Esophagus (tissue), 2 donors: Measurements from ENCODE around the gene FBXO38. TPM values are rescaled to one million over a fixed set of nuclear protein-coding genes. Genes with fewer than 3 reads are reported as not detected.
A peak's percentile ranks its signal among the peaks of the same experiment; 100 is the strongest.

Experiments
- H3K27ac ChIP-seq, 2 donors: one replicate each; pipeline ENCODE4 v1.5.1; 2013; ENCODE audit warnings: low read depth in 2 of 2, mild to moderate bottlenecking in 2 of 2, inconsistent platforms in 1 of 2, low read length in 1 of 2, moderate library complexity in 1 of 2
- H3K27me3 ChIP-seq, 2 donors: one replicate each; pipeline ENCODE4 v1.6.1; 2013; ENCODE audit warnings: low read length in 2 of 2, control low read depth in 1 of 2, mild to moderate bottlenecking in 1 of 2; ENCODE audit not compliant: insufficient read depth in 2 of 2, control insufficient read depth in 1 of 2
- H3K36me3 ChIP-seq, 2 donors: one replicate each; pipeline ENCODE4 v1.6.1; 2013; ENCODE audit warnings: low read length in 1 of 2; ENCODE audit not compliant: control insufficient read depth in 2 of 2, insufficient read depth in 2 of 2
- H3K4me1 ChIP-seq, 2 donors: one replicate each; pipeline ENCODE4 v1.6.1; 2013; ENCODE audit warnings: low read length in 1 of 2; ENCODE audit not compliant: control insufficient read depth in 2 of 2, insufficient read depth in 2 of 2
- H3K4me3 ChIP-seq, 2 donors: one replicate each; pipeline ENCODE4 v1.5.1; 2013; ENCODE audit warnings: low read length in 2 of 2, mild to moderate bottlenecking in 2 of 2, low read depth in 1 of 2, moderate library complexity in 1 of 2
- H3K9me3 ChIP-seq, 2 donors: one replicate each; pipeline ENCODE4 v1.6.1; 2013; ENCODE audit warnings: mild to moderate bottlenecking in 2 of 2, low read depth in 1 of 2, low read length in 1 of 2, moderate library complexity in 1 of 2; ENCODE audit not compliant: control insufficient read depth in 2 of 2, insufficient read depth in 1 of 2
- WGBS, 2 donors: extraction: QIAGEN DNeasy Blood & Tissue Kit; methylation state at CpG; one replicate each; pipeline ENCODE4 v1.1.7; 2013; 5-methylcytosine and 5-hydroxymethylcytosine counted together
- polyA plus RNA-seq, 2 donors: library from polyadenylated mRNA; stranded (reverse); fragments of 200-250 nt; gene quantifications; one replicate each; pipeline ENCODE4 v1.2.3, GENCODE V29; 2013
- donor health status: healthy with polysubstance abuse.
- donor health status: Bipolar disorder and iron deficiency.

The FBXO38 gene
- polyA plus RNA-seq, 2 donors = 10.8 to 11.0 TPM

- H3K27ac ChIP-seq = no peak overlapping the region
- H3K36me3 ChIP-seq = no peaks in the 10 kb centered on the region
- H3K27me3 ChIP-seq = no peaks in the 10 kb centered on the region
- no peaks in the 10 kb centered on the region for H3K9me3 ChIP-seq
- H3K4me3 ChIP-seq = no peak overlapping the region
- no peaks in the 10 kb centered on the region for H3K4me1 ChIP-seq
- 86 to 92% methylated on average over 3 of the region's 3 CpGs for WGBS, 2 donors
Observed at GRCh38 chr5:148381906-148382305, 1.9 kb upstream of the FBXO38 start.

- Histone ChIP-seq H3K4me1 (no peaks in the 10 kb centered on the region), H3K27me3 (no peaks in the 10 kb centered on the region), H3K36me3 (no peaks in the 10 kb centered on the region), H3K27ac (no peak overlapping the region), H3K4me3 (peak overlapping the region in 1 of 2 donors; percentile 97), H3K9me3 (no peaks in the 10 kb centered on the region)
- WGBS, 2 donors = 33% methylated on average over 4 of the region's 4 CpGs
Observed at GRCh38 chr5:148382961-148383360, 797 bp upstream of the FBXO38 start.

DNA sequence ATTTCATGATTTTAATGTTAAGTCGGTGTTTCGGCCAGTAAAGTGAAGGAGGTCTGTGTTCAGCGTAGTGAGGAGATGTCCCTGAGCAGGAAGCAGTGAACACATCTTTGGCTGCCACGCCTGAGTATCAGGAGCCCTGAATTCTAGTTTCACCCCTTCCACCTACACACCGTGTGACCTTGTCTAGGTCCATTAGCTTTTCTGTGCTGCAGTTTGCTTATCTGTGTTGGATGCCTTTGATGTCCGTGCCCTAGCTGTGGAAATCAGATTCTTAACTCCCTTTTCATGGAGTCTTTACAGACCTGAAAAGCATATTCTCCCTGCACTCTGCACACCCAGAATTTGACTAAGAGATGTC is 601 bp downstream of the FBXO38 start:
- WGBS, 2 donors = 1 to 3% methylated on average over 6 of the region's 6 CpGs
- peak overlapping the region; percentile 92 to 97 for H3K4me3 ChIP-seq
- H3K27ac ChIP-seq = peak overlapping the region; percentile 88 to 98
- H3K4me1 ChIP-seq = no peaks in the 10 kb centered on the region
- no peaks in the 10 kb centered on the region for H3K27me3 ChIP-seq
- no peaks in the 10 kb centered on the region for H3K9me3 ChIP-seq
- H3K36me3 ChIP-seq = no peaks in the 10 kb centered on the region

- peak overlapping the region in 1 of 2 donors; percentile 97 for H3K4me3 ChIP-seq
- H3K27ac ChIP-seq = no peak overlapping the region
- no peaks in the 10 kb centered on the region for H3K9me3 ChIP-seq
- 90 to 91% methylated on average over 1 of the region's 1 CpG for WGBS, 2 donors
- no peaks in the 10 kb centered on the region for H3K4me1 ChIP-seq
- no peaks in the 10 kb centered on the region for H3K36me3 ChIP-seq
- H3K27me3 ChIP-seq = no peaks in the 10 kb centered on the region
Observed at GRCh38 chr5:148385094-148385493, 1.3 kb downstream of the FBXO38 start.

DNA sequence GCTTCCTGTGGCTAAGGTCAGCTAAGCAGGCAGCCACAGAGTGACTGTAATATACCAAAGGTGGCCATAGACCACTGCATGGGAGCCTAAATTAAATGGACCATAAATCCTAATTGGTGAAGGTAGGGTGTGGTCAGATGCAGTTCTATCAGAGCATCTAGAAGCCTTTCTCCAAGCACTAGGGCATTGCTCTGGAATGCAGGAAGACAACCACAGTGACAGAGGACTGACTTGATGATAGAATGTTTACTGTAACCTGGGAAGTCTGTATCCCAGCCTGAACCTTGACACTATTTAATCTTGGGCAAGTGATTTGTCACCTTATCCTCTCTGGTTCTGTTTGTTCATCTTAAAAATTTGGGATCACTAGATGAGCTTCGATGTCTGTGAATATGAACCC is 2.3 kb downstream of the FBXO38 start:
- H3K4me3 ChIP-seq = no peak overlapping the region
- H3K27ac ChIP-seq = no peak overlapping the region
- H3K4me1 ChIP-seq = no peaks in the 10 kb centered on the region
- no peaks in the 10 kb centered on the region for H3K36me3 ChIP-seq
- 91 to 98% methylated on average over 1 of the region's 1 CpG for WGBS, 2 donors
- H3K9me3 ChIP-seq = no peaks in the 10 kb centered on the region
- no peaks in the 10 kb centered on the region for H3K27me3 ChIP-seq

- Histone ChIP-seq H3K36me3 (no peaks in the 10 kb centered on the region), H3K27ac (no peak overlapping the region)
Observed at GRCh38 chr5:148387325-148387724, 3.6 kb downstream of the FBXO38 start.

GRCh38 chr5:148388696-148389095 is 4.9 kb downstream of the FBXO38 start:
- Histone ChIP-seq H3K4me1 (no peaks in the 10 kb centered on the region), H3K27ac (no peak overlapping the region)
- WGBS, 2 donors = 61 to 75% methylated on average over 1 of the region's 1 CpG

More at GRCh38 chr5:148387325-148387724, 3.6 kb downstream of the FBXO38 start:
- no peaks in the 10 kb centered on the region for H3K9me3 ChIP-seq
- no peaks in the 10 kb centered on the region for H3K27me3 ChIP-seq
- no peaks in the 10 kb centered on the region for H3K4me1 ChIP-seq
- H3K4me3 ChIP-seq = no peak overlapping the region
- WGBS, 2 donors = 62 to 66% methylated on average over 3 of the region's 3 CpGs

DNA sequence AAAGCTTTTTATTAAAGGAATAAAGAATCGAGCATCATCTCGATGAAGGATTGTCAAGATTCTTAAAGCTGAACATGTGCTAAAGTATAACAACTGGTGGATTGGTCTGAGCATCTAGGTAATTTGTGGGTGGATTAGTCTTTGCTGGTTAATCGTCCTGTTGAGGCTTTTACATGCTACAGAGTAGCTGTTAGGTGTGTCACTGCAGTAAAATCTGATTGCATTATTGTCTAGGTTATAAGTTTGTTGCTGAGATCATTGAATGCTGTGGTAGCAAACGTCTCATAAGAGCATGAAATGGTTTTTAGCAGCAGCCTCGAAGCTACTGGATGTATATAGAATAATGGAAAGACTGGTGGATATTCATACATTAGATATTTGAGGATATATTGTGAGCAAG is 7.2 kb downstream of the FBXO38 start:
- no peak overlapping the region for H3K27ac ChIP-seq

More at GRCh38 chr5:148388696-148389095, 4.9 kb downstream of the FBXO38 start:
- Histone ChIP-seq H3K4me3 (no peak overlapping the region), H3K36me3 (no peaks in the 10 kb centered on the region), H3K27me3 (no peaks in the 10 kb centered on the region), H3K9me3 (no peaks in the 10 kb centered on the region)

DNA sequence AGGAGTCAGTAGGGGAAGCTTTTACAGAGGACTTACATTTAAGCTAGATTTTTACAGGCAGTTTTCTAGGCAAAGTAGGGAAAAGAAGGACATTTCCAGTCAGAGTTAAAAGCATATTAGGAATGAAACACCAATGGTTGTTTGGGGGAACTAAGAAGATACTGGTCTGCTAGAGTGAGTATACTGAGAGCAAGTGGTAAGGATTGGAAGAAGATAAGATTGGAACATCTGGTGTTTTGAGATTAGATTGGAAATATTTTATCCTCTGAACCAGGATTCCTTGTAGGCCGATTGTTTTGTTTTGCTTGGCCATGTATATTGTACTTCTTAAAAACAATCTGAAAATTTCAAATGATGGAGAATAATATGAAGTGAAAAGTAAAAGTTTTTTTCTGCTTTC is 7.7 kb downstream of the FBXO38 start:
- H3K4me3 ChIP-seq = no peak overlapping the region
- WGBS, 2 donors = 40 to 48% methylated on average over 1 of the region's 1 CpG
- H3K4me1 ChIP-seq = no peaks in the 10 kb centered on the region

More for the DNA sequence above, 7.2 kb downstream of the FBXO38 start:
- no peaks in the 10 kb centered on the region for H3K36me3 ChIP-seq
- H3K4me3 ChIP-seq = no peak overlapping the region
- no peaks in the 10 kb centered on the region for H3K27me3 ChIP-seq
- no peaks in the 10 kb centered on the region for H3K9me3 ChIP-seq
- H3K4me1 ChIP-seq = no peaks in the 10 kb centered on the region
- 67 to 80% methylated on average over 5 of the region's 5 CpGs for WGBS, 2 donors

DNA sequence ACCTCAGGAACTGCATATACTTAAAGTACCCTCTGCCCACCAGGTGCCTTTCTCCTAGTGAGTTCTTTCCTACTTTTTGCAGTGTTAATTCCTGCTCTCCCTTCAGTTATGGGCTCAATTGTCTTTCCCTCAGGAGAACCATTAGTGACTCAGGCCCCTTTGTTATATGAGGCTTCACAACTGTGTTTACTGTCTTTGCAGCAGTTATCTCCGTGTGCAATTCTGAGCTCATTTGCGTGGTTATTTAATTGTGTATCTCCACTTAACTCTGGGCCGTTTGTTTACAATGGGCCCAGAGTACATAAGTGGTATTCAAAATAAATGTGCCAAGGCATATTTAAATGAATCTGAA is 9.6 kb downstream of the FBXO38 start:
- no peak overlapping the region for H3K27ac ChIP-seq
- peaks cover 0 to 3% of the 10 kb centered on the region in 2 donors for H3K36me3 ChIP-seq
- no peaks in the 10 kb centered on the region for H3K9me3 ChIP-seq
- 59 to 63% methylated on average over 3 of the region's 3 CpGs for WGBS, 2 donors
- H3K27me3 ChIP-seq = no peaks in the 10 kb centered on the region
- no peaks in the 10 kb centered on the region for H3K4me1 ChIP-seq
- H3K4me3 ChIP-seq = no peak overlapping the region

More for the DNA sequence above, 7.7 kb downstream of the FBXO38 start:
- Histone ChIP-seq H3K27me3 (no peaks in the 10 kb centered on the region), H3K36me3 (no peaks in the 10 kb centered on the region), H3K9me3 (no peaks in the 10 kb centered on the region), H3K27ac (no peak overlapping the region)
